HL-60/S4 (cell line): ENCODE results near the gene AP3B2.
"Not testable (repeated sequence)": the region's sequence is repeated elsewhere in the genome, so short reads cannot be mapped to it uniquely, and the experiment has no call there.

ENCODE experiments used
- in situ Hi-C: fragments of 300-500 bp; cut with MboI; formaldehyde crosslinking; loops from 2 replicates; pipeline ENCODE4 v1.14.3; 2022; ENCODE audit warnings: low sequenced_read_pairs

The AP3B2 gene

DNA sequence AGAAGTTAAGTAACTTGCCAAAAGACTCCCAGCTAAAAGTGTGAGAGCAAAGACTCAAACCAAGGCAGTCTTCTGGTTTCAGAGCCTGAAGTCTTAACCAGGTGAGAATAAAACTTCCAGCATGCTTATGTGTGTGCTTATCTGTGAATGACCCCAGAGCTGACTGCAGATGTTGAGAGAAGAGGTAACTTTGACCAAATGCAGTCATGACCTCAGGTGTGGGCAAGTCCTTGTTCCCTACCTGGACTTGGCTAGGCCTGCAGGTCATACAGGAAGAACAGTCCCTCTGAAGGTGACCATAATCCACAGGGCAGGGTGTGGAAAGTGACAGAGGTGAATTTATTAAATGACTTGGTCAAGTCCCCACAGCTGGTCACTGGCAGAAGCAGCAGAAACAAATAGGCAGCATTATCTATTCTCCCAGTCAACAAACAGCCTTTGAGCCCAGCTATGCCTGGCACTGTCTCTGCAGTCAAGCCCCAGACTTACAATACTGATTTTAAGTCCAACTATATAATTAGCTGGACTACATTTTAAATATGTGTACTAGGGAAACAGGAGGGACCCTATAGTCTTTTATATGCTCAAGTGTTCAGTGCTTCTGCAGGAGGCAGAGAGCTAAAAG is 59.5 kb downstream of the AP3B2 start:
- in situ Hi-C loops: no loop called here

GRCh38 chr15:82649226-82649999 is 60.3 kb downstream of the AP3B2 start:
- in situ Hi-C loops: no loop called here

DNA sequence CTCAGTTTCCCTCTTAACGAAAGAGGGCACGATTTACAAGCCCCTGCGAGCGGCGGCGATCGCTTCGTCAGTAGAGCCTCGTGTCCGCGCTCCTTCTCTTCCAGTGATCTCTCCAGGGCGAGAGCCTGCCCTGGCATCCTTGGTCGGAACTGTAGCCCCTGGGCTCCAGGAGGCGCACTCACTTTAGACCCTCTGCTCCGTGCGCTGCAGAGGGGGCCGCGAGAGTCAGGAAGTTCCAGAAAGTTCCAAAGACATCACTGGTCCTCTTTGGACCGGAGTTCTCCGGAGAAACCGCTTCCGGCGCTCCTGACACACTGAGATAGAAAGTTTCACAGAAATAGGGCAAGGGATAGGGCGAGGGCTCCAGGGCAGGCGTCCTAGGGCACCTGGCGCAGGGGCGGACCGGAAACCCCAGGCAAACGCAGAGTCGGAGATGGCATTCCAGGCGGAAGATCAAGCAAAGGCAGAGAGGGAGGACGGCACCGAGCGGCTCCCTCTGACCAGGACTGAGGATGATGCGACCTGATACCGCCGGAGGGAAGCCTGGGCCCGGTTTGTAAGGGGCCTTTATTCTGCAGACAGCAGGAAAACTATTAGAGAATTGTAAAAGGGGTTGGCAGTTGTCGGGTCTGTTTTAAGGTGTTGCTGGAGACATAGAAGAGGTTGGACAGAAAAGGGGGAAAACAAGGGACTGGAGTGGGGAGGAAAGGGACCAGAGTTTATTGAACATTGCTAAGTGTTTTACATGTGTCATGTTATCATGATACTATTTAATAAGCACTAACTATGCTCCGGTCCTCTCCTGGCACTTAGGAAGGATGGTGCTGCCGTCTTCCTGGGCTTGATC is 61.2 kb downstream of the AP3B2 start:
- in situ Hi-C loops: no loop called here

- in situ Hi-C loops: no loop called here
Observed at GRCh38 chr15:82647835-82648256, 61.8 kb downstream of the AP3B2 start.

GRCh38 chr15:82647045-82647834 is 62.4 kb downstream of the AP3B2 start, which contains the start of gene CPEB1:
Gene CPEB1 (minus strand): TSS chr15:82647363. CDS start chr15:82628459, 18,904 bp downstream.
- in situ Hi-C loops: no loop called here

DNA sequence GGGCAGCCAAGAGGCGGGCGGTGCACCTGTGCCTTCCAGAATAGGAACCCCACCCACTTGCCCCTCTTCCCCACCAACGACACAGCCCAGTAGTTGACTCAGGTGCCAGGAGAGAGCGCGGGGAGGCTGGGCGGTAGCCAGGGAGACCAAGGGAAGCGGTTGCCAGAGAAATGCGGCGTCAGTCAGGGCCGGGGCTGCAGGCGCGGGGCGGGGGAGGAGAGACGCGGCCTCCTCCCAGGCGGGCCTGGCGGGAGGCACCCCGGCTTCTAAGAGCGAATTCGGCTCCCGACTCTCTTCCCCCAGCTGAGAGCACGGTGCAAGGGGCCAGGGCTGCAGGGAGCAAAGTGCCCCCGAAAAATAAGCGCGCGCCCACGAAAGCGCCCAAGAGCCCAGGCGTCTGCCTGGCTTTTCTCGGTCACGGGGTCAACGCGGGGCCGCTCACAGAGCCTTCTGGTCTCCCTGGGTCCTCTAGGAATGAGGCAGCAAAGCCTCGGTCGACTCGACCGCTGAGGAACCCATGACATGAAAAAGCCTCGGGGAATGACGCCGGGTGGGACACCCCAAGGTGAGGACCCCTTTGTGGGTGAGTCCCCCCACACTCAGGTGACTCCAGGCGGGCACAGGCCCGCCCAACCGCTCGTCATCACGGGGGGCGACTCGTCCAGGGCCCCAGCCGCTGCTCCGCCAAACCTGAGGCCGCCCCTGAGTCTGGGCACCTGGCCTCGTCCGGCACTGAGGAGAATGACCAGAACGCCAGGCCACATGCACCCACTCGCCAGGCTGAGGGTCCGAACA is 63.2 kb downstream of the AP3B2 start:
- in situ Hi-C loops: no loop called here

GRCh38 chr15:82644967-82645852 is 64.5 kb downstream of the AP3B2 start:
- in situ Hi-C loops: not testable (repeated sequence)

DNA sequence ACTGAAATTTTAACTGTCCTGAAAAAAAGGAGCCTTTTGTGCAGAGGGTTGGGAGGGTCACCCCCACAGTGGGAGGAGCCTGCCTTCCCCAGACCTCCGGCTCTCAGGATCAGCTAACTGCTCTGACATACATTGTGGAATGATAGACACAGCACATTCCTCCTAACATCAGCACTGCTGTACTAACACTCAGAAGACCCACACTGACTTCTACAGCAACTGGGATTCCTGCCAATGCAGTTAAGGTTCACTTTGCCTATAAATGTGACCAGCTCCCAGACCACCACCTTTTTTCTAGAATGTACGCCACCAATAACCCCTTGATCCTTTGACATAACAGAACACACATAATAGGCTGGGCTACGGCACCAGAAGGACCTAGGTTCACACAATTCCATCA is 65.7 kb downstream of the AP3B2 start:
- in situ Hi-C loops: no loop called here

DNA sequence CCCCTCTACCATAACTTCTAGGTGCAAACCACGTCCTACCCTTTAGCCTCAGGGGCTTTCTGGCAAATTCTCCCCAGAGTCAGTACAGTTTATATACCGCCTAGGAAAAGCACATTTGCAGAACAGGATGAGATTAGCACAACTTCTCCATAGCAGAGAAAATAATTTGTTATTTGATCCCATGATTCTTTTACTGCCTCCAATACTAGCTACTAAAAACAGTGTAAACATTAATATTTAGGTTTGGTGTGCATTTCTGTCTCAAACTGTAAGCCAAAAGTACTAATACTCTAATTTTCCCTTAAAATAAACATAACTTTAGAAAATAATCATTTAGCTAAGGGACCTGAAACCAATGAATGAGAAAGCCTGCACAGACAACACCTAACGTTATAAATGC is 67.0 kb downstream of the AP3B2 start:
- in situ Hi-C loops: no loop called here

- in situ Hi-C loops: no loop called here
Observed at GRCh38 chr15:82641129-82641798, 68.4 kb downstream of the AP3B2 start.

- in situ Hi-C loops: no loop called here
Observed at GRCh38 chr15:82640672-82641071, 69.0 kb downstream of the AP3B2 start.

DNA sequence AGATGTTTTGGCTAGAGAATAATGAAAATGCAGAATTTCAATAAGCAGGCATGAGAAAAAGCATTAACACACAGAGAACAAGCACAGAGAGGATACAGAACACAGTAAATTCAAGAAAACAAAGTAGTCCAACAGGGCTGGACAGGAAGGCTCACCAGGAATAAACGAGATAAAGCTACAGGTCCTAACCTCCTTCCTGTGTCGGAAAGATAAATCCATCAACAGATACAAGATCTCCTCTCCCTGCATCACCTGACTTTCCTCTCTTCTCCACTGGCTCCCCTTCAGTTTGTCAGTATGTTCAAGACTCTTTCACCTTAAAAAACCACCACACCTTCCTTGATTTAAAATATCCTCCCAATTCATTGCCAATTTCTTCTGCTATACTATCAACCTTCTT is 73.9 kb downstream of the AP3B2 start:
- in situ Hi-C loops: no loop called here

DNA sequence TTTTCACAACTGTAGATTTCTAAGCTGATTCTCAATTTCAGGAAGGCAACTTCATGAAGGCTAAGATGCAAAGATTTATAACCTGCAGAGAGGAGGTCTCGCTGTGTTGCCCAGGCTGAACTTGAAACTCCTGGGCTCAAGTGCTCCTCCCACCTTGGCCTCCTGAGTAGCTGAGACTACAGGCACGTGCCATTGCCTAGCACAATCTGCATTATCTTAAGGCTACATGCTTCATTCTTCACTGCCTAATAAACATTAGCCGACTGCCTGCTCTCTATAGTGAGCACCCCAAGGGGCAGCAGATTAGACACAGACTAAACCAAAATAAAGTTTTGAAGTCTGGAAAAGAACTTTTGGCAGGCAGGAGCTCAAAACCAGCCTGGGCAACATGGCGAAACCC is 79.6 kb downstream of the AP3B2 start:
- in situ Hi-C loops: no loop called here

GRCh38 chr15:82625136-82625535 is 84.5 kb downstream of the AP3B2 start:
- in situ Hi-C loops: no loop called here

- in situ Hi-C loops: no loop called here
Observed at GRCh38 chr15:82624438-82624837, 85.2 kb downstream of the AP3B2 start.

GRCh38 chr15:82624008-82624407 is 85.7 kb downstream of the AP3B2 start:
- in situ Hi-C loops: no loop called here

GRCh38 chr15:82621970-82622369 is 87.7 kb downstream of the AP3B2 start:
- in situ Hi-C loops: no loop called here

- in situ Hi-C loops: no loop called here
Observed at GRCh38 chr15:82613747-82614146, 95.9 kb downstream of the AP3B2 start.
